NCI-H2107 (cell line): ENCODE measurements around the gene TMEM74B.
"Not testable (repeated sequence)": the region's sequence is repeated elsewhere in the genome, so short reads cannot be mapped to it uniquely, and the experiment has no call there.

Experiments
- DNase-seq: peaks from one replicate; lab custom pipeline; 2025; lab: John Stamatoyannopoulos, UW

The TMEM74B gene

GRCh38 chr20:1184638-1185315 is at the start of gene TMEM74B:
TSS of gene TMEM74B (minus strand) at chr20:1184981. CDS start at chr20:1183801, 1,180 bp downstream.
- DNase-seq: no peak

DNA sequence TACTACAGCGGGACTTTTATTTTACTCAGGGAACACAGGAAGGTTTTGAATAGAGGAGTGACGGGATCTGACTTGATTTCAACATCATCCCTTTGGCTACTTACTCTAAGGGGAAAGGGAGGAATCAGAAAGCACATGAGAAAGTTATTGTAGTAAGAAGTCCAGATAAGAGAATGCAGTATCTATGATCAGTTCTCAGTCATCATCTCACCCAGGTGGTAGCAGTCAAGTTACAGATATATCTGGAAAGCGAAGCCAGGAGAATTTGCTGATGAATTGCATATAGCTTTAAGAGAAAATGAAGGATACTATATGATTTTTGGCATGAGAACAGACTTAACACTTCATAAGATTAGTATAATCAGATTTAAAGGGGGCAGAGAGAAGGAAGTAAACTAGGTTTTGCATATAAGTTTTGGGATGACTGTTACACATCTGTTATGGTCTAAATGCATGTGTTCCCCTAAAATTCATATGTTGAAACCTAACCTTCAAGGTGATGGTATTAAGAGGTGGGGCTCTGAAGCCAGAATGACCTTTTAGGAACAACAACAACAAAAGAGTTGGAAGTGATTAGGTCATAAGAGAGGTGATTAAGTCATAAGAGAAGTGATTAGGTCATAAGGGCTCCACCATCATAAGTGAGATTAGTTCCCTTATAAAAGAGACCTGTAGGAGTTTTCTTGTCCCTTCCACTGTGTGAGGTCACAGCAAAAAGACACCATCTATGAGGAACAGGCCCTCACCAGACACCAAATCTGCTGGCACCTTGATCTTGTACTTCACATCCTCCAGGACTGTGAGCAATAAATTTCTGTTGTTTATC is 47.7 kb upstream of the TMEM74B start:
- DNase-seq: no peak

- DNase-seq: no peak
These were observed 44.8 kb upstream of the TMEM74B start for GRCh38 chr20:1229541-1229940.

- DNase-seq: no peak
These were observed 41.2 kb upstream of the TMEM74B start, which contains the start of gene RAD21L1 for GRCh38 chr20:1225783-1226654. TSS of gene RAD21L1 (plus strand) at chr20:1226044. CDS start at chr20:1228454, 2,410 bp downstream.

DNA sequence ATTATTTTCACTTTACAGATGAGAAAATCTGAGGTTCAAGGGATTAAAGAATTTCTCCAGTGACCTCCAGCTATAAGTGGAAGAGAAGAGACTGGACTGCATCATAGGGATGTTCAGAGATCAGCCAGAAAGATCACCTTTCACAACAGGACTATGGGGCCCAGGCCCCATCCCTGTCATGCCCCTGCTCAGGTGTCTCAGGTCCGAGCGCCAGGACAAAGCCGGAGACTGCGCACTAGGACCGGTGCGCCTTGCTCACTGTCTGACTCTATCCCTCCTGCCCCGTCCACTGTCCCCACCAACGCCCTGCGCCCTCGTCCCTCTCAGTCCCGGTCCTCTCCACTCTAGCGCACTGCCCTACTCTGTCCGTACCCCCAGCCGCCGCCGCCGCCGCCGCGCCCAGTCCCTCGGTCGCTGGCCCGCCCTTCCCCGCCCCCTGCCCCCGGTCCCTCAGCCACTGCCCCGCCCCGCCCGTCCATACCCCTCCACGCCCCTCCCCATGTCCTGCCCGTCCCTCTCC is 40.5 kb upstream of the TMEM74B start:
- DNase-seq: no peak

- DNase-seq: no peak
These were observed 39.6 kb upstream of the TMEM74B start for GRCh38 chr20:1224205-1224890.

DNA sequence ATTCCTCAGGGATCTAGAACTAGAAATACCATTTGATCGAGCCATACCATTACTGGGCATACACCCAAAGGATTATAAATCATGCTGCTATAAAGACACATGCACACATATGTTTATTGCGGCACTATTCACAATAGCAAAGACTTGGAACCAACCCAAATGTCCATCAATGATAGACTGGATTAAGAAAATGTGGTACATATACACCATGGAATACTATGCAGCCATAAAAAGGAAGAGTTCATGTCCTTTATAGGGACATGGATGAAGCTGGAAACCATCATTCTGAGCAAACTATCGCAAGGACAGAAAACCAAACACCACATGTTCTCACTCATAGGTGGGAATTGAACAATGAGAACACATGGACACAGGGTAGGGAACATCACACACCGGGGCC is 38.0 kb upstream of the TMEM74B start:
- DNase-seq: not testable (repeated sequence)

- DNase-seq: not testable (repeated sequence)
These were observed 32.0 kb upstream of the TMEM74B start for GRCh38 chr20:1216527-1217427.

DNA sequence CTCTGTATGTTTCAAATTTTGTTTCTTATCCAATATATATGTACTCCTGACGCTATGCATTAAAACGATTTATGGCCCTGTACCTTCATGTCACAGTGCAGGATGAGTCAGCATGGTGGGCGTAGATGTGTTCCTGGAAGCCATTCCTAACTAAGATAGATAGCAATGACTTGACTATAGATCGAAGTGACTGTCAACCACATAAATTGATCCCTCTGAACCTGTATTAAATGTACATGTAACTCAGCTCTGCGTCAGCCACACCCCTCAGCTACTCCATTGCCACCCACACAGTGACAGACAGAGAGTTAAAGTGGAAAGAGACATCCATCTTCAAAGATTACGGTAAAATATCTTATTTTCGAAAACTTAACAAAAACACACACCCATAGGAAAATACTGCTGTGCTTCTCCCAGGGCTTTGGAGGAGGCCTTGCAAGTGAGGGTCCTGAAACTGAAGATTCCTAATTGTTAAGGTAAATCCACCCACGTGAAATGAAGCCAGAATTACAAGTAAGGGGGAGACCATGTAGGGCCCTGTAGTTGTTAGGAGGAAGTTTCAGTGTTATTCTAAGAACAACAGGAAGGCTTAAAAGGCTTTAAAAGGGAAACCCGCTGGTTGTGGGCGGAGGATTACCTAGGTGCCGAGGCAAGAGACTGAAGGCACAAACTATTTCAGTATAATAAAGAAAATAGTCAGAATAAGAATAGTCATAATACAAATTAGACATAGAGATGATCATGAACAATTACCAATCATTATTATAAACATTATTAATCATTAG is 30.8 kb upstream of the TMEM74B start:
- DNase-seq: no peak

- DNase-seq: no peak
These were observed 30.1 kb upstream of the TMEM74B start for GRCh38 chr20:1214838-1215261.

DNA sequence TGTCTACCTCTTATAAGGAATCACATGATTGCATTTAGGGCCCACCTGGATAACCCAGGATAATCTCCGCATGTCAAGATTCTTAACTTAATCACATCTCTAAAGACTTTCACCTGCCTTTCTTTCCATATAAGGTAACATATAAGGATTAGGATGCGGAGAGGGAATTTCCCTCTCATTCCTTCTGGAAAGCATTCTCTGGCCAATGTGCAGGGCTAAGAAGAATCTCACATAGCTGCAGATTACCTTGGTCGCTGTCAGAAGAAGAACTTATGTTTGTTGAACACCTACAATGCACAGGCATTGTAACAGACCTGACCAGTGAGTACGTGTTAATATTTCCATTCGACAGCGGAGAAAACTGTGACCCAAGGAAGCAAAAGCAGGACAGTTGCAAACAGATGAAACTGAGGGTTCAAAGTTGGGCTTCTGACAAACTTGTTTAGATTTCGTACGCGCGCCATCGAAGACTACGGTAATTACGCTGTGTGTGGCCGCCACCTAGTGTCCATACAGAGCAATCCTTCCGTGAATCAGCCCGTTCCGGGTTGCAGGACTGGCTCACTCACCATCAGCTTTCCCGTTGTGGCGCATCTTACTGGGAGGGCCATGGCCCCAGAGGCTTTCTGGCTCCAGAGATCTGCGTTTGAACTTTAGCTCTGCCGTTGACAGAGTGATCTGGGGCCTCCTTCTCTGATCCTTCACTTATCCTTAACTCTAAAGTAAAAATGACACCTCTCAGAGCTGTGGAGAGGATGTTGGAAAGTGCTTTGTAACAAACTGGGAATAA is 28.0 kb upstream of the TMEM74B start:
- DNase-seq: no peak

- no peak for DNase-seq
These were observed 27.2 kb upstream of the TMEM74B start for GRCh38 chr20:1212023-1212422.

- no peak for DNase-seq
These were observed 25.7 kb upstream of the TMEM74B start for GRCh38 chr20:1210501-1210900.

GRCh38 chr20:1209447-1210387 is 24.9 kb upstream of the TMEM74B start:
- DNase-seq: no peak

DNA sequence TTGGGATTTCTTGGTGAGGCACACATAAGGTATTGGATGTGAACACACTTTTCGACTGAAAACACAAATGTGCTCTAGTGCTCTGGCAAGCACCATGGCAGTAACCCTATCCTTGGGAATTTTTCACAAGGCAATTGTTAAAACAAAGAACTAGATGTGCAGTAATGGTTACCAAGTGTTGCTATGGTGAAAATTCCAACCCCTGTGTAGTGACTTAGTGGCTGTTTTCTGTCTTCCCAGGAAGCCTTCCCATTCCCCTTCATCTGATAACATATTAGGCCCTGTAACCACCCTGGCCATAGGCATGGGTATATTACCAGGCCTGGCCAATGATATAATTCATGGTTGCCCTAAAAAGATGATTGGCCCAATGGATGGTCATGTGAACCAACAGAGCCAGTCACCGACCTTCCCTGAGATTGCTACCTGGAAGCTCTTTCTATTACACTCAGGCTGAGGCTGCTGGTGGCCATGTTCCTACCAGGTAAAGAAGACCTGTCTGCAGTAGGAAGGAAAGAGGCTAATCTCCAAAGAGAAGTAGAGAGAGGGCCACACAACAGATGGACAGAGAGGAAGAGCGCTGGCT is 22.6 kb upstream of the TMEM74B start:
- DNase-seq: no peak

GRCh38 chr20:1206366-1207148 is 21.8 kb upstream of the TMEM74B start:
- no peak for DNase-seq
